HCT116 (cell line): Measurements from ENCODE around the gene WDR88. TPM values are rescaled to one million over a fixed set of nuclear protein-coding genes. Genes with fewer than 3 reads are reported as not detected.

ENCODE experiments used
- ATAC-seq: fragments of 200-7000 bp; cut with Tn5 transposase; 2 replicates; pipeline ENCODE4 v1.9.1; 2020; ENCODE audit warnings: mild to moderate bottlenecking, moderate library complexity
- BruUV-seq: library from RNA; stranded (reverse); fragments of 400-500 nt; replicated peaks from 2 replicates; lab custom pipeline; 2021; lab: Mats Ljungman, UMichigan
- CTCF ChIA-PET: fragments of 300-600 bp; sonication (Branson Sonifier 250); formaldehyde crosslinking; loops from one replicate; lab custom pipeline; 2021; ENCODE audit warnings: antibody characterized with exemption; lab: Charles Lee
- POLR2A ChIA-PET: fragments of 300-600, 350-600 bp; sonication (Branson Sonifier 250); formaldehyde crosslinking; loops from one replicate; lab custom pipeline; 2021; ENCODE audit warnings: antibody characterized with exemption; lab: Charles Lee
- RAD21 ChIA-PET, 2 experiments: fragments of 300-600 bp; sonication (Branson Sonifier 250); formaldehyde crosslinking; loops; one replicate each; lab custom pipeline; 2023; ENCODE audit warnings: low total read pairs in 2 of 2; ENCODE audit not compliant: uncharacterized antibody in 2 of 2, unreplicated experiment in 2 of 2, low non-redundant PET in 1 of 2; lab: Charles Lee
- DNase-seq: peaks from one replicate; pipeline ENCODE4 v3.0.0-alpha.2; 2010; ENCODE audit warnings: low read depth, low spot score
- H2AFZ ChIP-seq: fragments of 200-600 bp; shearing (Covaris generic), sonication (generic); 2 replicates; pipeline ENCODE4 v1.6.1; 2017; ENCODE audit warnings: low read depth, mixed run types, mixed read lengths, antibody characterized with exemption, low read length; ENCODE audit not compliant: poor library complexity, severe bottlenecking
- H3K27ac ChIP-seq: 2 replicates; pipeline ENCODE4 v1.5.1; 2012; ENCODE audit warnings: low read depth, low read length
- H3K27me3 ChIP-seq: fragments of 200-600 bp; sonication (generic); 2 replicates; pipeline ENCODE4 v1.6.1; 2016; ENCODE audit warnings: mixed run types, low read length, mixed read lengths; ENCODE audit not compliant: insufficient read depth
- H3K36me3 ChIP-seq, 2 experiments: fragments of 200-500 bp in 1 of 2; fragments of 200-600 bp in 1 of 2; sonication (Bioruptor generic) in 1 of 2; sonication (generic) in 1 of 2; 2 replicates each; pipeline versions ENCODE4 v1.5.1 to v1.6.1; 2014 to 2016; ENCODE audit warnings: low read length in 2 of 2, inconsistent platforms in 1 of 2, mixed read lengths in 1 of 2, mixed run types in 1 of 2; ENCODE audit not compliant: insufficient read depth in 2 of 2, control insufficient read depth in 1 of 2
- H3K4me1 ChIP-seq, 2 experiments: fragments of 200-600 bp in 1 of 2; sonication (generic) in 1 of 2; 2 replicates each; pipeline versions ENCODE4 v1.5.1 to v1.6.1; 2012 to 2017; ENCODE audit warnings: low read length in 2 of 2, inconsistent platforms in 1 of 2, mild to moderate bottlenecking in 1 of 2, mixed read lengths in 1 of 2, mixed run types in 1 of 2, moderate library complexity in 1 of 2; ENCODE audit not compliant: insufficient read depth in 2 of 2, control insufficient read depth in 1 of 2
- H3K4me2 ChIP-seq: fragments of 200-600 bp; sonication (generic); 2 replicates; pipeline ENCODE4 v1.6.1; 2017; ENCODE audit warnings: mixed run types, low read length, mixed read lengths
- H3K4me3 ChIP-seq, 2 experiments: fragments of 200-600 bp in 1 of 2; sonication (generic) in 1 of 2; replicated peaks in 1 of 2; 2 replicates each; pipeline ENCODE4 v1.5.1; 2011 to 2016; ENCODE audit warnings: low read length in 2 of 2, control low read depth in 1 of 2, low read depth in 1 of 2, mild to moderate bottlenecking in 1 of 2, mixed read lengths in 1 of 2, mixed run types in 1 of 2
- H3K79me2 ChIP-seq: fragments of 200-600 bp; sonication (generic); 2 replicates; pipeline ENCODE4 v1.6.1; 2017; ENCODE audit warnings: mild to moderate bottlenecking, mixed run types, low read length, moderate library complexity, mixed read lengths; ENCODE audit not compliant: insufficient read depth
- H3K9ac ChIP-seq: fragments of 200-600 bp; sonication (generic); 2 replicates; pipeline ENCODE4 v1.6.1; 2016; ENCODE audit warnings: low read length, mixed read lengths
- H3K9me2 ChIP-seq: fragments of 200-600 bp; sonication (generic), shearing (Covaris generic); 2 replicates; pipeline ENCODE4 v1.6.1; 2017; ENCODE audit warnings: mixed run types, mild to moderate bottlenecking, moderate library complexity; ENCODE audit not compliant: insufficient read depth
- H3K9me3 ChIP-seq, 2 experiments: fragments of 200-500 bp in 1 of 2; fragments of 200-600 bp in 1 of 2; sonication (Bioruptor generic) in 1 of 2; sonication (generic) in 1 of 2; 2 replicates each; pipeline ENCODE4 v1.6.1; 2014 to 2017; ENCODE audit warnings: low read length in 2 of 2, mixed read lengths in 2 of 2, inconsistent platforms in 1 of 2, low read depth in 1 of 2, mild to moderate bottlenecking in 1 of 2, mixed run types in 1 of 2, moderate library complexity in 1 of 2; ENCODE audit not compliant: control insufficient read depth in 1 of 2, insufficient read depth in 1 of 2
- H4K20me1 ChIP-seq: fragments of 200-600 bp; sonication (generic), shearing (Covaris generic); 2 replicates; pipeline ENCODE4 v1.6.1; 2017; ENCODE audit warnings: mixed run types, mild to moderate bottlenecking, moderate library complexity; ENCODE audit not compliant: insufficient read depth
- CBX3 ChIP-seq: IDR thresholded peaks from 2 replicates; pipeline ENCODE4 v1.6.1; 2012; ENCODE audit warnings: low read depth
- CEBPB ChIP-seq: IDR thresholded peaks from 2 replicates; pipeline ENCODE4 v1.6.1; 2012; ENCODE audit warnings: low read depth
- CTCF ChIP-seq, 3 experiments: fragments of 200-600 bp in 1 of 3; sonication (generic) in 1 of 3; IDR thresholded peaks in 2 of 3; conservative IDR thresholded peaks in 1 of 3; 2 replicates each; pipeline ENCODE4 v1.5.1; 2012 to 2017; ENCODE audit warnings: low read depth in 2 of 3, low read length in 2 of 3, antibody characterized with exemption in 1 of 3, borderline replicate concordance in 1 of 3, control low read depth in 1 of 3, mild to moderate bottlenecking in 1 of 3, mixed read lengths in 1 of 3, mixed run types in 1 of 3, moderate library complexity in 1 of 3; ENCODE audit not compliant: insufficient read depth in 1 of 3
- EGR1 ChIP-seq: IDR thresholded peaks from 2 replicates; pipeline ENCODE4 v1.6.1; 2012; ENCODE audit warnings: low read depth
- ELF1 ChIP-seq: IDR thresholded peaks from 2 replicates; pipeline ENCODE4 v1.6.1; 2012; ENCODE audit warnings: low read depth, borderline replicate concordance
- EZH2phosphoT487 ChIP-seq: fragments of 200-600 bp; IDR thresholded peaks from 2 replicates; pipeline ENCODE4 v1.6.1; 2018; ENCODE audit warnings: antibody characterized with exemption, borderline replicate concordance
- FOSL1 ChIP-seq: IDR thresholded peaks from 2 replicates; pipeline ENCODE4 v1.6.1; 2012; ENCODE audit warnings: low read depth
- JUND ChIP-seq: IDR thresholded peaks from 2 replicates; pipeline ENCODE4 v1.6.1; 2012
- MAX ChIP-seq: IDR thresholded peaks from 2 replicates; pipeline ENCODE4 v1.6.1; 2012
- POLR2A ChIP-seq: IDR thresholded peaks from 2 replicates; pipeline ENCODE4 v1.7.0; 2011; ENCODE audit warnings: borderline replicate concordance; ENCODE audit not compliant: insufficient read depth, insufficient read length; ENCODE audit errors: extremely low read depth
- POLR2AphosphoS5 ChIP-seq: IDR thresholded peaks from 2 replicates; pipeline ENCODE4 v1.6.1; 2011; ENCODE audit warnings: mild to moderate bottlenecking, low read depth, low read length, moderate library complexity
- RAD21 ChIP-seq: IDR thresholded peaks from 2 replicates; pipeline ENCODE4 v1.6.1; 2012; ENCODE audit warnings: low read depth, mild to moderate bottlenecking
- SRF ChIP-seq: IDR thresholded peaks from 2 replicates; pipeline ENCODE4 v1.6.1; 2012; ENCODE audit warnings: low read depth
- TCF7L2 ChIP-seq: IDR thresholded peaks from 2 replicates; pipeline ENCODE4 v1.7.0; 2011; ENCODE audit warnings: borderline replicate concordance, inconsistent platforms; ENCODE audit not compliant: insufficient read depth, insufficient read length; ENCODE audit errors: extremely low read depth
- YY1 ChIP-seq: IDR thresholded peaks from 2 replicates; pipeline ENCODE4 v1.6.1; 2011; ENCODE audit warnings: low read length, low read depth, moderate library complexity, mild to moderate bottlenecking; ENCODE audit not compliant: insufficient replicate concordance; ENCODE audit errors: extremely low read depth
- ZNF274 ChIP-seq: fragments of 200-500 bp; sonication (Bioruptor generic); IDR thresholded peaks from 2 replicates; pipeline ENCODE4 v1.6.1; 2014; ENCODE audit warnings: mild to moderate bottlenecking, low read depth, low read length, inconsistent platforms
- intact Hi-C: fragments of 100-400 bp; cut with micrococcal nuclease; formaldehyde crosslinking; loops from 2 replicates; pipeline ENCODE4 v1.10.0; 2022
- total RNA-seq: library from RNA; stranded (reverse); gene quantifications from one replicate; pipeline ENCODE4 v1.2.1, GENCODE V29; 2021; ENCODE audit not compliant: unreplicated experiment

Gene WDR88
- total RNA-seq, 1 experiment from 2014 or later = not detected

- TF ChIP-seq SRF = no peak
- TF ChIP-seq CBX3 = no peak
- no peak for TF ChIP-seq ZNF274
- no peak for TF ChIP-seq CTCF (IDR thresholded peaks at IDR 0.05 in 2 of 3, conservative IDR thresholded peaks at IDR 0.05 in 1 of 3; ENCODE audit: borderline replicate concordance in 1 of 3, insufficient read depth in 1 of 3, low read depth in 2 of 3, low read length in 2 of 3)
- TF ChIP-seq JUND = no peak
- TF ChIP-seq MAX = no peak
- TF ChIP-seq CEBPB = no peak
- no peak for TF ChIP-seq RAD21
- TF ChIP-seq EGR1 = no peak
- TF ChIP-seq ELF1 = no peak
- TF ChIP-seq YY1 = no peak
- TF ChIP-seq FOSL1 = no peak
- no peak for TF ChIP-seq TCF7L2
- TF ChIP-seq POLR2A = no peak
- TF ChIP-seq POLR2AphosphoS5 = no peak
- TF ChIP-seq EZH2phosphoT487 = no peak
- peaks cover 0 to 6% of the 10 kb centered on the region in 2 experiments; a peak in 2 of 4 replicates for H3K36me3 ChIP-seq
- H3K27me3 ChIP-seq = no peaks in the 10 kb centered on the region
- H3K4me3 ChIP-seq = no peak overlapping the region
- no peaks in the 10 kb centered on the region for H4K20me1 ChIP-seq
- ATAC-seq = no peak
- no peaks in the 10 kb centered on the region for H3K9me3 ChIP-seq
- RAD21 ChIA-PET = no interaction called here
- no peak overlapping the region for H3K4me2 ChIP-seq
- CTCF ChIA-PET = interaction anchor here (0.8 kb wide), 1 partner anchor 12 kb away, joined by 3 read pairs; no protein-coding TSS in a partner anchor
- no peaks in the 10 kb centered on the region; the same call in 1 of the 2 replicates for H3K79me2 ChIP-seq
- H3K9ac ChIP-seq = no peak overlapping the region
- H3K4me1 ChIP-seq = peaks cover 0 to 5% of the 10 kb centered on the region in 2 experiments; a peak in 2 of 4 replicates
- no peaks in the 10 kb centered on the region for H3K9me2 ChIP-seq
- H3K27ac ChIP-seq = no peak overlapping the region
- no peak for DNase-seq
- intact Hi-C loops = no loop called here
- no peak overlapping the region for H2AFZ ChIP-seq
- BruUV-seq = no TSS peak
- POLR2A ChIA-PET = no interaction called here
Observed at GRCh38 chr19:33201886-33202545, 70.1 kb downstream of the WDR88 start.
